ENCODE measurements around the gene TMED4. TPM values are rescaled to one million over a fixed set of nuclear protein-coding genes. Genes with fewer than 3 reads are reported as not detected.

TMED4 gene
- 49.7 TPM for total RNA-seq
- long read RNA-seq, transcript TMED4-203 (5 exons, 2,322 nt): minor isoform, 17 of 41 reads
- long read RNA-seq, transcript TMED4-205 (4 exons, 1,755 nt): major isoform, 20 of 41 reads
- long read RNA-seq, partial matches to known transcripts: 1 of 41 reads
- long read RNA-seq, other reads (novel, unspliced or antisense): 2 of 41 reads

GRCh38 chr7:44581879-44582603, at the start of gene TMED4:
Gene TMED4, minus strand, starts transcription at chr7:44582231. Its CDS starts 25 bp downstream, at chr7:44582206.
- DNase-seq (ENCODE audit: missing footprints) (peak; percentile 100), ATAC-seq (peak; percentile 99)
- intact Hi-C loops (cut with DNase I): loop anchor here (1.0 to 10.0 kb wide), 2 partner anchors 215 to 403 kb away; no protein-coding TSS in a partner anchor

GRCh38 chr7:44631458-44632115, 49.6 kb upstream of the TMED4 start:
- intact Hi-C loops (cut with DNase I): no loop called here
- DNase-seq (ENCODE audit: missing footprints): no peak
- no peak for ATAC-seq

DNA sequence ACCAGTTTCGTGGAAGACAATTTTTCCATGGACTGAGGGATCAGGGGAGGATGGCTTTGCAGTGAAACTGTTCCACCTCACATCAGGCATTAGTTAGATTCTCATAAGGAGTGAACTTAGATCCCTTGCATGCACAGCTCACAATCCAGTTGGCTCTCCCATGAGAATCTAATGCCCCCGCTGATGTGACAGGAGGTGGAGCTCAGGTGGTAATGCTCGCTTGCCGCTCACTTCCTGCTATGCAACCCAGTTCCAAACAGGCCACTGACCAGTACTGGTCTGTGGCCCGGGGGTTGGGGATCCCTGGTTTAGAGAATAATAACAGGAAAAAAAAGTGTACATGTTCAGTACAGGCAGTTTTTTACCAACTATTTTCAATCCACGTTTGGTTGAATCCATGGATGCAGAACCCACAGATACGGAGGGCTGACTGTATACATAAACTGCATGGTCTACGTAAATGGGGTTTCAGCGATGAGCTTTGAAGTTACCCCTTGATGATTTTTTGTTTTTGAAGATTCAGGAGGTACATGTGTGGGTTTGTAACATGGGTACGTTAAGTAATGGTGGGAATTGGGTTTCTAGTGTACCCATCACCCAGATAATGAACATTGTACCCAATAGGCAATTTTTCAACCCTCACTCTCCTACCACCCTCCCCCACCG, 48.9 kb upstream of the TMED4 start:
- intact Hi-C loops (cut with DNase I): no loop called here
- DNase-seq (ENCODE audit: missing footprints) (no peak), ATAC-seq (no peak)

GRCh38 chr7:44629829-44630522, 47.9 kb upstream of the TMED4 start:
- intact Hi-C loops (cut with DNase I): no loop called here
- DNase-seq (ENCODE audit: missing footprints) (no peak), ATAC-seq (no peak)

DNA sequence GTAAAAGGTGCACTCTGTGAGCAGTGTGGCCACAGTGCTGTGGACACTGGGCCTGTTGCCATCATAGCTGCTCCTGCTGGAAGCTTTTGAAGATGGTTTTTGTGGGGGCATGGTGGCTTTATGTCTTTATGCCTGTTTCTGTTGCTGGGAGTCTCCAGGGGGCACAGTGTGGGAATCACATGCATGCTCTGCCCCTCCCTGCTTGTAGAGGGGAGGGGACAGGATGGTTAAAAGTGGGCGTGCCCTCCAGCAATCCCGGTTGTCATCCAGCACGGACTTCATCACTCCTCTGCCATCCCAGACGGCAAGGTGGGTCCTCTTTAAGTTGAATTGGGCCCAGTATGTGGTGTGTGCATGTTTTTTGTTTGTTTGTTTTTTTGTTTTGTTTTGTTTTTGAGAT, 44.6 kb upstream of the TMED4 start:
- ATAC-seq (no peak), DNase-seq (ENCODE audit: missing footprints) (no peak)
- intact Hi-C loops (cut with DNase I): no loop called here

- intact Hi-C loops (cut with DNase I): no loop called here
- ATAC-seq: no peak
- no peak for DNase-seq (ENCODE audit: missing footprints)
Observed at GRCh38 chr7:44625526-44626471, 43.8 kb upstream of the TMED4 start.

GRCh38 chr7:44624318-44624717, 42.3 kb upstream of the TMED4 start:
- intact Hi-C loops (cut with DNase I): no loop called here
- DNase-seq (ENCODE audit: missing footprints) (no peak), ATAC-seq (no peak)

- intact Hi-C loops (cut with DNase I): no loop called here
- DNase-seq (ENCODE audit: missing footprints) (no peak), ATAC-seq (peak; percentile 30)
Observed at GRCh38 chr7:44622342-44623151, 40.5 kb upstream of the TMED4 start.

GRCh38 chr7:44621750-44622103, 39.7 kb upstream of the TMED4 start:
- ATAC-seq (no peak), DNase-seq (ENCODE audit: missing footprints) (no peak)
- intact Hi-C loops (cut with DNase I): no loop called here

DNA sequence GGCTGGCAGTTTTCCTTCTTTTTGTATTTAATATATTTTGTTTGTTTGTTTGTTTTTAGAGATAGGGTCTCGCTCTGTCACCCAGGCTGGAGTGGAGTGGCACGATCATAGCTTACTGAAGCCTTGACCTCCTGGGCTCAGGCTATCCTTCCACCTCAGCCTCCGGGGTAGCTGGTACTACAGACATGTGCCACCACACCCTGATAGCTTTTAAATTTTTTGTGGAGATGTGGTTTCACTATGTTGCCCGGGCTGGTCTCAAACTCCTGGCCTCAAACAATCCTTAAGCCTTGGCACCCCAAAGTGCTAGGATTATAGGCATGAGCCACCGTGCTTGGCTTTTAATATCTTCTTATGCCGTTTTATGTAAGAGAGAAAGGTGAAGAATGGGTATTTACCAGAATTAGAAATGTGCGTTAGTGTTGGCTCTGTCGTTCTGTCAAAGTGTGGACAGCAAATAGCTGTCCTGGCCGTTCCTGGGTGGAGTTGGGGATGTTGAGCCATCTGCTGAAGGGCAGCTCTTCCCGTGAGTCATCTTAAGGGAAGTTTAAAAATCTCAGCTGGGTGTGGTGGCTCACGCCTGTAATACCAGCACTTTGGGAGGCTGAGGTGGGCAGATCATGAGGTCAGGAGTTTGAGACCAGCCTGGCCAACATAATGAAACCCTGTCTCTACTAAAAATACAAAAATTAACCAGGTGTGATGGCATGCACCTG, 39.2 kb upstream of the TMED4 start:
- peak; percentile 67 for ATAC-seq
- DNase-seq (ENCODE audit: missing footprints): no peak

GRCh38 chr7:44618753-44619152, 36.7 kb upstream of the TMED4 start:
- intact Hi-C loops (cut with DNase I): no loop called here
- ATAC-seq (no peak), DNase-seq (ENCODE audit: missing footprints) (no peak)

More for the DNA sequence above, 39.2 kb upstream of the TMED4 start:
- intact Hi-C loops (cut with DNase I): no loop called here

DNA sequence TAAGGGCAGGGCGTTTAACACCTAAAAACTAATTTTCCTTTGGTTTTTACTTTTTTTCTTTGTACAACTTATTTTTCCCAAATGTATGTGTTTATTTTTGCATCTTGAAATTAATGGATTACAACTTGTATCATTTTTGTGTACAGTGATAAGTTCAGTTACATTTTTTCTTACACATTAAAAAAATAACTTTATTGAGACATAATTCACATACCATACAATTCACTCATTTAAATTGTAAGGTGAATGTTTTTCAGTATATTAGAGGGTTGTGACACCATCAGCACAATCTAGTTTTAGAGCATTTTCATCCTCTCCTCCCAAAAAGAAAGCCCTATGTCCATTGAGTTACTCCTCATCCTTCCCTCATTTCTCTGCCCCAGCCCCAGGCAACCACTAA, 36.0 kb upstream of the TMED4 start:
- DNase-seq (ENCODE audit: missing footprints) (no peak), ATAC-seq (no peak)
- intact Hi-C loops (cut with DNase I): no loop called here

- ATAC-seq (no peak), DNase-seq (ENCODE audit: missing footprints) (no peak)
- intact Hi-C loops (cut with DNase I): no loop called here
Observed at GRCh38 chr7:44617225-44617890, 35.3 kb upstream of the TMED4 start.

GRCh38 chr7:44616545-44616944, 34.5 kb upstream of the TMED4 start:
- ATAC-seq (no peak), DNase-seq (ENCODE audit: missing footprints) (no peak)
- intact Hi-C loops (cut with DNase I): no loop called here

DNA sequence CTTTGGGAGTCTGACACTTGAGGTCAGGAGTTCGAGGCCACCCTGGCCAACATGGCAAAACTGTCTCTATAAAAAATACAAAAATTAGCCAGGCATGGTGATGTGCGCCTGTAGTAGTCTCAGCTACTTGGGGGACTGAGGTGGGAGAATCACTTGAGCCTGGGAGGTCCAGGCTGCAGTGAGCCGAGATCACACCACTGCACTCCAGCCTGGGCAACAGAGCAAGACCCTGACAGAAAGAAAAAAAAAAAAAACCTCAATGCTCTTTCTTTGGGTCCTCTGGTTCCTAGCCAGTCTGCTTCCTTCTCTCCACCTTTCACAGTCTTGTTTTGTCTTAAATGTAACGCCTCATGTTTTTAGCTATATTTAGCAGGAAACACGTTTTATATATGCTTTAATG, 33.8 kb upstream of the TMED4 start:
- intact Hi-C loops (cut with DNase I): no loop called here
- DNase-seq (ENCODE audit: missing footprints) (no peak), ATAC-seq (no peak)

DNA sequence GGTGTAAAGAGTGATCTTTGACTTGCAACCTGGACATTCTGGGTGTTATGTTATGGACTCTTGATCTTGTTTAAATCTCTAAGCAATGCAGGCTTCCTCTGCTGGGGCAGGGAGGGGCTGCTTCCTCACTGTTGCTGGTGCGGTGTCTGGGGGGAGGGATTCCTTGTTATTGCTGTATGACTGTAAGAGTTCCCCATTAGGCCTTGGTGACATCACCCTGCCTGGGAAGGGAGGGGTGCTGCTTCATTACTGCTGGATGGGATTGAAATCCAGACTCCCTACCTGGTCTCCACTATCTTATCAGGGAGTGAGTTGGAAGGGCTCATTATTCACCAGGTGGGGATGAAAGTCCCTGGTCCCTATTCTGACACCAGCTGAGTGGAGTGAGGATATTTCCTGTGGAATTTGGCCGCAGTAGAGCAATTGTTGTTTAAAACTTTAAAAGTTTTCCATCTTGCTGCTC, 33.1 kb upstream of the TMED4 start:
- no peak for DNase-seq (ENCODE audit: missing footprints)
- peak; percentile 63 for ATAC-seq
- intact Hi-C loops (cut with DNase I): no loop called here
